Ascending aorta (tissue), 2 donors: ENCODE results near the gene ATP5F1E. TPM values are rescaled to one million over a fixed set of nuclear protein-coding genes. Genes with fewer than 3 reads are reported as not detected.

ENCODE experiments used
- DNase-seq, 2 donors: peaks; one replicate each; pipeline ENCODE4 v3.0.0-alpha.2; 2019; ENCODE audit warnings: low spot score in 2 of 2
- H3K27ac ChIP-seq, 2 donors: fragments of 200-600 bp; sonication (generic); one replicate each; pipeline ENCODE4 v1.5.1; 2016 to 2017; ENCODE audit warnings: mild to moderate bottlenecking in 1 of 2
- H3K27me3 ChIP-seq: fragments of 200-600 bp; sonication (generic); one replicate; pipeline ENCODE4 v1.5.1; 2017
- H3K36me3 ChIP-seq, 2 donors: fragments of 200-600 bp; sonication (generic); one replicate each; pipeline ENCODE4 v1.5.1; 2016
- H3K4me1 ChIP-seq, 2 donors: fragments of 200-600 bp; sonication (generic); one replicate each; pipeline ENCODE4 v1.5.1; 2016 to 2017; ENCODE audit warnings: mild to moderate bottlenecking in 1 of 2
- H3K4me3 ChIP-seq, 2 donors: fragments of 200-600 bp; sonication (generic); one replicate each; pipeline ENCODE4 v1.5.1; 2016 to 2017; ENCODE audit warnings: mild to moderate bottlenecking in 1 of 2
- H3K9me3 ChIP-seq, 2 donors: fragments of 200-600 bp; sonication (generic); one replicate each; pipeline ENCODE4 v1.5.1; 2016
- intact Hi-C: fragments of 100-400 bp; cut with DNase I; formaldehyde crosslinking; loops from one replicate; pipeline ENCODE4 v1.15.1; 2023
- total RNA-seq: library from RNA; depleted of rRNA; stranded (reverse); fragments of >200 nt; gene quantifications from one replicate; pipeline ENCODE4 v1.1.0, GENCODE V29; 2016
- TF ChIP-seq, protein P1 (sequence below), 3 experiments: fragments of 200-600 bp in 2 of 3; fragments of 450-650 bp in 1 of 3; sonication (generic) in 2 of 3; IDR thresholded peaks; one replicate each; pipeline ENCODE4 v1.5.1; 2016 to 2019; ENCODE audit warnings: antibody characterized with exemption in 3 of 3, mild to moderate bottlenecking in 1 of 3, moderate library complexity in 1 of 3

ATP5F1E gene
- total RNA-seq, 1 donor from 2014 or later = 12.7 TPM

DNA sequence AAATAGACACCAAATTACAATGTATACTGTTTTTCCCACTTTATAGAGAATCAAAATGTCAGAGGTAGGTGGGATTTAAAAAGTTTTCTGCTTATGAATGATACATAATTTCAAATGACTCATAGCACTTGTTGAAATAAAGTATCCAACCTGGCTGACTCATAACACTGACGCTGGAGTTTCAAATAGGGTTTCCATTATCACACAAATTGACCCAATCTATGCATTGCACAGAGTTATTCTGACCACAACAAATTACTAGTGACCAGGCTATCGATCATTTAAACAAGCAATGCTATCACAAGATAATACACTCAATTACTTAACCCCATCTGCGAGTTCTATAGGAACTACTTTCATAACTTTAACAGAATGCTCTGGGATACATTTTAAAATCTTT, 42.3 kb upstream of the ATP5F1E start:
- Histone ChIP-seq H3K27me3 (no peaks in the 10 kb centered on the region), H3K36me3 (no peaks in the 10 kb centered on the region), H3K27ac (no peak overlapping the region), H3K4me1 (no peaks in the 10 kb centered on the region), H3K9me3 (no peaks in the 10 kb centered on the region), H3K4me3 (no peak overlapping the region)
- no peak for DNase-seq
- TF ChIP-seq, protein P1, sequence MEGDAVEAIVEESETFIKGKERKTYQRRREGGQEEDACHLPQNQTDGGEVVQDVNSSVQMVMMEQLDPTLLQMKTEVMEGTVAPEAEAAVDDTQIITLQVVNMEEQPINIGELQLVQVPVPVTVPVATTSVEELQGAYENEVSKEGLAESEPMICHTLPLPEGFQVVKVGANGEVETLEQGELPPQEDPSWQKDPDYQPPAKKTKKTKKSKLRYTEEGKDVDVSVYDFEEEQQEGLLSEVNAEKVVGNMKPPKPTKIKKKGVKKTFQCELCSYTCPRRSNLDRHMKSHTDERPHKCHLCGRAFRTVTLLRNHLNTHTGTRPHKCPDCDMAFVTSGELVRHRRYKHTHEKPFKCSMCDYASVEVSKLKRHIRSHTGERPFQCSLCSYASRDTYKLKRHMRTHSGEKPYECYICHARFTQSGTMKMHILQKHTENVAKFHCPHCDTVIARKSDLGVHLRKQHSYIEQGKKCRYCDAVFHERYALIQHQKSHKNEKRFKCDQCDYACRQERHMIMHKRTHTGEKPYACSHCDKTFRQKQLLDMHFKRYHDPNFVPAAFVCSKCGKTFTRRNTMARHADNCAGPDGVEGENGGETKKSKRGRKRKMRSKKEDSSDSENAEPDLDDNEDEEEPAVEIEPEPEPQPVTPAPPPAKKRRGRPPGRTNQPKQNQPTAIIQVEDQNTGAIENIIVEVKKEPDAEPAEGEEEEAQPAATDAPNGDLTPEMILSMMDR (IDR thresholded peaks at IDR 0.05) = no peak
- intact Hi-C loops = no loop called here

DNA sequence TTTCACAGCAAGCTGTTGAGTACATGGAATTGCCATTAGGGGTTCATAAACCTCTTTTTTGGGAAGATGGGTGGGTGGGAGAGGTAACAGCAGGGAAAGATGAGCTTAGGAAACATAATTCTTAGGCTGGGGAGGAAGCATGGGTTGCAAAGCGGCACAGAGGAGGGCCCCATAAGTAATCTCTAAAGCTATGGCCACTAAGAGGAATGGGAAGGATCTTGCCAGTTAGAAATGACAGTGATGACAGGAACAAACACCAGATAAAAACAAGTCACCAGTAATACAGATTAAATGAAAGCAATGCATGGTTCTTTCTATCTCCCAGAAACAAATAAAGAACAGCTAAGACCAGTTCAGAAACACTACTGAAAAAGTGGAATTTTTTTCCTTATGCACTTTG, 41.4 kb upstream of the ATP5F1E start:
- Histone ChIP-seq H3K27ac (no peak overlapping the region), H3K36me3 (no peaks in the 10 kb centered on the region), H3K9me3 (no peaks in the 10 kb centered on the region), H3K4me3 (no peak overlapping the region), H3K4me1 (no peaks in the 10 kb centered on the region), H3K27me3 (no peaks in the 10 kb centered on the region)
- intact Hi-C loops = no loop called here
- TF ChIP-seq, protein P1 (IDR thresholded peaks at IDR 0.05) = no peak
- no peak for DNase-seq

DNA sequence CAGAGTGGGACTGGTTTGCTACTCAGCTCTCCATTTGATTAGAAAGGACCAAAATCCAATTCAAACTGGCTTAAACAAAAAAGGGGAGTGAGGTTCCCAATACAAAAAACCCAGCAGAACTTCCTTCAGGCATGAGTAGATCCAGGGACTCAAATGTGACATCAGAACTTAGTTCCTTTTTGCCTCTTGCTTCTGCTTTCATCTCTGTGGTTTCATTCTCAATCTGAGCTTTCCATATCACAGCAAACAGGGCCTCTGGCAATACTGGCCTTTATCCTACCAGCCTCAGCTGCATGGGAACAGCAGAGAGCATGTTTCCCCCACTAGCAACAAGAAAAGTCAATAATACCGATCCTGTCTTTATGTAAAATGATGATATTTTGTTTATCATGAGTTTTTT, 39.1 kb upstream of the ATP5F1E start:
- no peaks in the 10 kb centered on the region for H3K27me3 ChIP-seq
- intact Hi-C loops = no loop called here
- no peaks in the 10 kb centered on the region for H3K9me3 ChIP-seq
- no peak overlapping the region for H3K27ac ChIP-seq
- no peaks in the 10 kb centered on the region for H3K4me1 ChIP-seq
- TF ChIP-seq, protein P1 (IDR thresholded peaks at IDR 0.05) = no peak
- DNase-seq = no peak
- no peaks in the 10 kb centered on the region for H3K36me3 ChIP-seq
- H3K4me3 ChIP-seq = no peak overlapping the region

DNA sequence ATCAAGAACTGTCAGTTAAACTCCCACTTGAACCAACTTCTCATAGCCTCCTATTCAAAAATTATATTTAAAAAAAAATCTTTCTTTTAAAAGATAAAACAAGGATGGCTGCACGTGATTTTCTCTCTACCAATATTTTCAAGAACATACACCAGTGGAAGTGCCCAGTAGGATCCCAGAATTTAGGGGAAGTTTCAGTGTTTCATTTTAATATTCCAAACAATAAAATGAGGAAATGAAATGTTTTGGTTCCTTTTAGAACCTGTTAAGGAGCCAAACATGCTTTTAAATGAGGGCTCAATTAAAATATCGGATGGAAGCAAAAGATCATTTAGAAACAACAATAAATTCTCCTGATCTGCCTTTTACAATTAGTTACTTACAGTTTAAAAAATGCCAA, 36.9 kb upstream of the ATP5F1E start:
- no peak overlapping the region for H3K4me3 ChIP-seq

DNA sequence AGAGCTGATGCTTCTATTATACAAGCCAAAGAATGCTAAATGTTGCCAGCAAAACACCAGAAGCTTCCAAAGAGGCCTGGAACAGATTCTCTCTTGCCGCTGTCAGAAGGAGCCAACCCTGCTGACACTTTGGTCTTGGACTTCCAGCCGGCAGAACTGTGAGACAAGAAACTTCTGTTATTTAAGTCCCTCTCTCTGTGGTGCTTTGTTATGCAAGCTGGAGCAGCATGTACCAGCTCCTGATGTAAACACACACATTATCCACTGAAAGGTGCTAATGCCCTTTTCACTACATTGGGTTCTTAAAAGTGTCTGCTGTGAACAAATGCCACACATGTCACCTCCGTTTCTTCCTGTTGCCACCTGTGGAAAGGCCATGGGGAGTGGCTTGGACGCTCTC, 36.4 kb upstream of the ATP5F1E start:
- Histone ChIP-seq H3K36me3 (no peaks in the 10 kb centered on the region), H3K27me3 (no peaks in the 10 kb centered on the region), H3K27ac (no peak overlapping the region), H3K4me1 (peaks cover 0 to 3% of the 10 kb centered on the region in 2 donors), H3K4me3 (no peak overlapping the region), H3K9me3 (no peaks in the 10 kb centered on the region)
- TF ChIP-seq, protein P1 (IDR thresholded peaks at IDR 0.05) = no peak
- no peak for DNase-seq
- intact Hi-C loops = no loop called here

More for the DNA sequence above, 36.9 kb upstream of the ATP5F1E start:
- no peak for DNase-seq
- Histone ChIP-seq H3K27ac (no peak overlapping the region), H3K36me3 (no peaks in the 10 kb centered on the region), H3K4me1 (peaks cover 0 to 3% of the 10 kb centered on the region in 2 donors), H3K9me3 (no peaks in the 10 kb centered on the region), H3K27me3 (no peaks in the 10 kb centered on the region)
- intact Hi-C loops = no loop called here
- TF ChIP-seq, protein P1 (IDR thresholded peaks at IDR 0.05) = no peak

DNA sequence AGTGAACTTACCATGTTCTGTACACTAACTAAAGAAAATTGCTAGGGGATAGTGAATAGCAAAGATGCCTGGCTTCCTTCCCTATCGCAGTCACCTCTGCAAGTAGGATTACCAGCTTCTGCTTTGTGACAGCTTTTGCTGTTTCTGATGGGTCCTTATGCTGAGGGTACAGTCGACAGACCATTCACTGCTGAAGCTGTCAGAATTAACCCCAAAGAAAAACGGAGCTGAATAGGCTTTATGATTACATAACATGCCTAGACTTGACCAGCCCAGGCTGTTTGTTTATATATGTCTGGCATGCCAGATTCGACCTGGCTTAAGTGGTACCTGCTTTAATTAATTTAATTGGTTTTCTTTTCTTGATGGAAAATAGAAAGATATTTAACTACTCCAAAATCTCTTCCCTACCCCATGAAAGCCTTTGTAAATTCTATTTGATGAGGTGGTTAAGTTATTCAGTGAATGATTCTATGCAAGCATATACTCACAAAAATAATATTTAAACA, 32.1 kb upstream of the ATP5F1E start:
- no peak for DNase-seq
- H3K4me1 ChIP-seq = peaks cover 0 to 3% of the 10 kb centered on the region in 2 donors
- no peaks in the 10 kb centered on the region for H3K9me3 ChIP-seq
- intact Hi-C loops = no loop called here
- no peak overlapping the region for H3K27ac ChIP-seq
- no peak overlapping the region for H3K4me3 ChIP-seq
- H3K27me3 ChIP-seq = no peaks in the 10 kb centered on the region
- no peaks in the 10 kb centered on the region for H3K36me3 ChIP-seq
- TF ChIP-seq, protein P1 (IDR thresholded peaks at IDR 0.05) = no peak
